ENCODE data around the gene SNRPA1.
A peak's percentile ranks its signal among the peaks of the same experiment; 100 is the strongest.

DNA sequence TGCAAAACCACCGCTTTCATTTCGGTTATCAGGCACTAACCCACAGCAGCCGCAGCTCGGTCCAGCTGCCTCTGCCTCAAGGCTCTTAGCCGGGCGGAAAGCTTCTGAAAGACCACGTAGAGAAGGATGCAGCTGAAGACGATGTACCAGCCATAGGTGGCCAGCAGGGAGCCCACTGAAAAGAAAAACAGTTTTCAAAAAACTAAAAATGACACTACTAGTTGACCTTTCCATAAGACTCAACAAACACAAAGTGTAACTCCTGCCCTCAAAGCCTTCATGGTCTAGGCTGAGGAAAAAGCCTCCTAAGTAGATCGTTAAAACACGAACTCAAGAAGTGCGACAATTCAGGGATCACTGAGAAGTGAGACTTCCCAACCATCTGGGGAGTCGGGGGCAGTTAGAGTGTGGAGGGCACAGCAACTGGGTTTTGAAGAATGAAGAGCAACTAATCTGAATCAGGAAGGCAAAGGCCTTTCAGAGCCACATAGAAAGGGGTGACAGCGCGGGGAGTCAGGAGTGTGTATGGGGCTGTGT, 18.5 kb downstream of the SNRPA1 start:
- TF ChIP-seq, protein P1, sequence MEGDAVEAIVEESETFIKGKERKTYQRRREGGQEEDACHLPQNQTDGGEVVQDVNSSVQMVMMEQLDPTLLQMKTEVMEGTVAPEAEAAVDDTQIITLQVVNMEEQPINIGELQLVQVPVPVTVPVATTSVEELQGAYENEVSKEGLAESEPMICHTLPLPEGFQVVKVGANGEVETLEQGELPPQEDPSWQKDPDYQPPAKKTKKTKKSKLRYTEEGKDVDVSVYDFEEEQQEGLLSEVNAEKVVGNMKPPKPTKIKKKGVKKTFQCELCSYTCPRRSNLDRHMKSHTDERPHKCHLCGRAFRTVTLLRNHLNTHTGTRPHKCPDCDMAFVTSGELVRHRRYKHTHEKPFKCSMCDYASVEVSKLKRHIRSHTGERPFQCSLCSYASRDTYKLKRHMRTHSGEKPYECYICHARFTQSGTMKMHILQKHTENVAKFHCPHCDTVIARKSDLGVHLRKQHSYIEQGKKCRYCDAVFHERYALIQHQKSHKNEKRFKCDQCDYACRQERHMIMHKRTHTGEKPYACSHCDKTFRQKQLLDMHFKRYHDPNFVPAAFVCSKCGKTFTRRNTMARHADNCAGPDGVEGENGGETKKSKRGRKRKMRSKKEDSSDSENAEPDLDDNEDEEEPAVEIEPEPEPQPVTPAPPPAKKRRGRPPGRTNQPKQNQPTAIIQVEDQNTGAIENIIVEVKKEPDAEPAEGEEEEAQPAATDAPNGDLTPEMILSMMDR (IDR thresholded peaks at IDR 0.05; ENCODE audit: extremely low read depth in 1 of 2, insufficient read depth in 1 of 2, low read depth in 1 of 2, low read length in 2 of 2): peak; percentile 43 to 51
- no peak for TF ChIP-seq POLR2A (IDR thresholded peaks at IDR 0.05; ENCODE audit: low read depth, low read length)
- TF ChIP-seq EZH2 (IDR thresholded peaks at IDR 0.05; ENCODE audit: borderline replicate concordance, low read depth, low read length, severe bottlenecking): no peak
- TF ChIP-seq MYC (IDR thresholded peaks at IDR 0.05; ENCODE audit: low read depth, low read length): no peak
- TF ChIP-seq POLR2AphosphoS5 (IDR thresholded peaks at IDR 0.05; ENCODE audit: insufficient read depth, low read depth, low read length): no peak
- no peak for TF ChIP-seq MAX (IDR thresholded peaks at IDR 0.05; ENCODE audit: insufficient read depth, insufficient read length)
- TF ChIP-seq GATA2 (IDR thresholded peaks at IDR 0.05; ENCODE audit: insufficient read depth, insufficient read length, low read depth, low read length): no peak

Measured in endothelial cell of umbilical vein (primary cell).